ENCODE results near the gene MIS18BP1. TPM values are rescaled to one million over a fixed set of nuclear protein-coding genes. Genes with fewer than 3 reads are reported as not detected.

MIS18BP1 gene
- total and polyA plus RNA-seq, 9 of the 15 experiments (the other 6 are each of a cell fraction or from before 2014, with no cell fraction given), result 5.0 to 29.1 (median 19.1) TPM

DNA sequence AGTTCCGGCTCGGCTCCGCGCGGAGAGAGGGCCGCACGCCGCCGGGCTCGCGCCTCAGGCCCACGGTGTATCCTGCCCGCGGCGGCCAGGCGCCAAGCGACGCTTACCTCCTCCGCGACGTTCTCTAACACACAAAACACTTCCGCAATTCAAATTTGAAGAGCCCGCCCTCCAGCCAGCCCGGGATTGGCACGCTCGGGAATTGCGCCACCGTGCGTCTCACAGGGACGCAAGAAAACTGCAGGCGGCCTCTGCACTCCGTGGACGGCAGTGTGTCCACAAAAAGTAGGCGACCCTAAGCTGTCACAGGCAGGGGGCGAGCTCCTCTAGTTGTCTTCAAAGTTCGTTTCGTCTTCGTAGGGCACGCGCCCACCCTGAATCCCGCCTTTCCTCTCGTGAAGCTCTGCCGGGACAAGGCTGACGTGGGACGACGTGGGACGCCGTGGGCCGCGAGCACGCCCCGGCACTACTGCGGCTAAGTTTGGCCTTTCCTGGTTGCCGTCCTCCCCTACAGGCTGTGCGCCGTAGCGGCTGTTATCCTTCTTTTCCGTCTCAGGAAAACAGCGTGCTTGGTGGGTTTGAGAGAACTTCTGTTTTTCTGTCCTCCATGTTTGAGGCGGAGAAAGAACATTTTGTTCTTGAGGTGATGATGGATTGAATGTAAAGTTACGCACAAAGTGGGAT lies at the start of gene MIS18BP1 (continued):
- TF ChIP-seq, protein P1, sequence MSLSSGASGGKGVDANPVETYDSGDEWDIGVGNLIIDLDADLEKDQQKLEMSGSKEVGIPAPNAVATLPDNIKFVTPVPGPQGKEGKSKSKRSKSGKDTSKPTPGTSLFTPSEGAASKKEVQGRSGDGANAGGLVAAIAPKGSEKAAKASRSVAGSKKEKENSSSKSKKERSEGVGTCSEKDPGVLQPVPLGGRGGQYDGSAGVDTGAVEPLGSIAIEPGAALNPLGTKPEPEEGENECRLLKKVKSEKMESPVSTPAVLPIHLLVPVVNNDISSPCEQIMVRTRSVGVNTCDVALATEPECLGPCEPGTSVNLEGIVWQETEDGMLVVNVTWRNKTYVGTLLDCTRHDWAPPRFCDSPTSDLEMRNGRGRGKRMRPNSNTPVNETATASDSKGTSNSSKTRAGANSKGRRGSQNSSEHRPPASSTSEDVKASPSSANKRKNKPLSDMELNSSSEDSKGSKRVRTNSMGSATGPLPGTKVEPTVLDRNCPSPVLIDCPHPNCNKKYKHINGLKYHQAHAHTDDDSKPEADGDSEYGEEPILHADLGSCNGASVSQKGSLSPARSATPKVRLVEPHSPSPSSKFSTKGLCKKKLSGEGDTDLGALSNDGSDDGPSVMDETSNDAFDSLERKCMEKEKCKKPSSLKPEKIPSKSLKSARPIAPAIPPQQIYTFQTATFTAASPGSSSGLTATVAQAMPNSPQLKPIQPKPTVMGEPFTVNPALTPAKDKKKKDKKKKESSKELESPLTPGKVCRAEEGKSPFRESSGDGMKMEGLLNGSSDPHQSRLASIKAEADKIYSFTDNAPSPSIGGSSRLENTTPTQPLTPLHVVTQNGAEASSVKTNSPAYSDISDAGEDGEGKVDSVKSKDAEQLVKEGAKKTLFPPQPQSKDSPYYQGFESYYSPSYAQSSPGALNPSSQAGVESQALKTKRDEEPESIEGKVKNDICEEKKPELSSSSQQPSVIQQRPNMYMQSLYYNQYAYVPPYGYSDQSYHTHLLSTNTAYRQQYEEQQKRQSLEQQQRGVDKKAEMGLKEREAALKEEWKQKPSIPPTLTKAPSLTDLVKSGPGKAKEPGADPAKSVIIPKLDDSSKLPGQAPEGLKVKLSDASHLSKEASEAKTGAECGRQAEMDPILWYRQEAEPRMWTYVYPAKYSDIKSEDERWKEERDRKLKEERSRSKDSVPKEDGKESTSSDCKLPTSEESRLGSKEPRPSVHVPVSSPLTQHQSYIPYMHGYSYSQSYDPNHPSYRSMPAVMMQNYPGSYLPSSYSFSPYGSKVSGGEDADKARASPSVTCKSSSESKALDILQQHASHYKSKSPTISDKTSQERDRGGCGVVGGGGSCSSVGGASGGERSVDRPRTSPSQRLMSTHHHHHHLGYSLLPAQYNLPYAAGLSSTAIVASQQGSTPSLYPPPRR (CRISPR knock-in tag; IDR thresholded peaks at IDR 0.05; ENCODE audit: borderline replicate concordance), result no peak
- TF ChIP-seq SAFB2 (IDR thresholded peaks at IDR 0.05; ENCODE audit: borderline replicate concordance, low read depth, low read length, severe bottlenecking) (no peak), DIDO1 (tag; IDR thresholded peaks at IDR 0.05; ENCODE audit: low read depth) (no peak), ZNF507 (tag; conservative IDR thresholded peaks at IDR 0.05) (no peak), POLR2H (tag; IDR thresholded peaks at IDR 0.05; ENCODE audit: low read depth) (no peak), TCF7 (IDR thresholded peaks at IDR 0.05; ENCODE audit: borderline replicate concordance) (no peak), MAFK (IDR thresholded peaks at IDR 0.05; ENCODE audit: low read length) (no peak), POU5F1 (IDR thresholded peaks at IDR 0.05; ENCODE audit: borderline replicate concordance, low read depth, low read length, partially characterized antibody) (no peak), STAG1 (CRISPR knock-in tag; IDR thresholded peaks at IDR 0.05; ENCODE audit: borderline replicate concordance) (no peak), ZFX (CRISPR knock-in tag; IDR thresholded peaks at IDR 0.05) (peak; percentile 84), NFIC (IDR thresholded peaks at IDR 0.05) (peak; percentile 31; the same call in 1 of the 2 replicates), BRD4 (IDR thresholded peaks at IDR 0.05) (0 out of 2 replicates have a peak, but pooled peaks have one; percentile 34), MYNN (IDR thresholded peaks at IDR 0.05) (no peak), MYNN (CRISPR knock-in tag; IDR thresholded peaks at IDR 0.05) (no peak), ZNF133 (CRISPR knock-in tag; IDR thresholded peaks at IDR 0.05) (no peak), EZH2 (IDR thresholded peaks at IDR 0.05; ENCODE audit: borderline replicate concordance, low read depth, low read length) (no peak)
- TF ChIP-seq, protein P2, sequence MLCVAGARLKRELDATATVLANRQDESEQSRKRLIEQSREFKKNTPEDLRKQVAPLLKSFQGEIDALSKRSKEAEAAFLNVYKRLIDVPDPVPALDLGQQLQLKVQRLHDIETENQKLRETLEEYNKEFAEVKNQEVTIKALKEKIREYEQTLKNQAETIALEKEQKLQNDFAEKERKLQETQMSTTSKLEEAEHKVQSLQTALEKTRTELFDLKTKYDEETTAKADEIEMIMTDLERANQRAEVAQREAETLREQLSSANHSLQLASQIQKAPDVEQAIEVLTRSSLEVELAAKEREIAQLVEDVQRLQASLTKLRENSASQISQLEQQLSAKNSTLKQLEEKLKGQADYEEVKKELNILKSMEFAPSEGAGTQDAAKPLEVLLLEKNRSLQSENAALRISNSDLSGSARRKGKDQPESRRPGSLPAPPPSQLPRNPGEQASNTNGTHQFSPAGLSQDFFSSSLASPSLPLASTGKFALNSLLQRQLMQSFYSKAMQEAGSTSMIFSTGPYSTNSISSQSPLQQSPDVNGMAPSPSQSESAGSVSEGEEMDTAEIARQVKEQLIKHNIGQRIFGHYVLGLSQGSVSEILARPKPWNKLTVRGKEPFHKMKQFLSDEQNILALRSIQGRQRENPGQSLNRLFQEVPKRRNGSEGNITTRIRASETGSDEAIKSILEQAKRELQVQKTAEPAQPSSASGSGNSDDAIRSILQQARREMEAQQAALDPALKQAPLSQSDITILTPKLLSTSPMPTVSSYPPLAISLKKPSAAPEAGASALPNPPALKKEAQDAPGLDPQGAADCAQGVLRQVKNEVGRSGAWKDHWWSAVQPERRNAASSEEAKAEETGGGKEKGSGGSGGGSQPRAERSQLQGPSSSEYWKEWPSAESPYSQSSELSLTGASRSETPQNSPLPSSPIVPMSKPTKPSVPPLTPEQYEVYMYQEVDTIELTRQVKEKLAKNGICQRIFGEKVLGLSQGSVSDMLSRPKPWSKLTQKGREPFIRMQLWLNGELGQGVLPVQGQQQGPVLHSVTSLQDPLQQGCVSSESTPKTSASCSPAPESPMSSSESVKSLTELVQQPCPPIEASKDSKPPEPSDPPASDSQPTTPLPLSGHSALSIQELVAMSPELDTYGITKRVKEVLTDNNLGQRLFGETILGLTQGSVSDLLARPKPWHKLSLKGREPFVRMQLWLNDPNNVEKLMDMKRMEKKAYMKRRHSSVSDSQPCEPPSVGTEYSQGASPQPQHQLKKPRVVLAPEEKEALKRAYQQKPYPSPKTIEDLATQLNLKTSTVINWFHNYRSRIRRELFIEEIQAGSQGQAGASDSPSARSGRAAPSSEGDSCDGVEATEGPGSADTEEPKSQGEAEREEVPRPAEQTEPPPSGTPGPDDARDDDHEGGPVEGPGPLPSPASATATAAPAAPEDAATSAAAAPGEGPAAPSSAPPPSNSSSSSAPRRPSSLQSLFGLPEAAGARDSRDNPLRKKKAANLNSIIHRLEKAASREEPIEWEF (CRISPR knock-in tag; IDR thresholded peaks at IDR 0.05), result no peak

Measured in K562 (cell line).